Amniotic epithelial cell (primary cell): ENCODE measurements around the gene CPSF4L.
A peak's percentile ranks its signal among the peaks of the same experiment; 100 is the strongest.

Experiments used
- DNase-seq: peaks from one replicate; pipeline ENCODE4 v3.0.0-alpha.2; 2010; ENCODE audit warnings: low read depth

CPSF4L gene

GRCh38 chr17:73232587-73233373 lies 28.9 kb downstream of the CPSF4L start:
- peak; percentile 46 for DNase-seq

GRCh38 chr17:73231841-73232586 lies 29.7 kb downstream of the CPSF4L start:
- peak; percentile 86 for DNase-seq

- DNase-seq: no peak
Measured at GRCh38 chr17:73231395-73231794, 30.3 kb downstream of the CPSF4L start.

- DNase-seq: no peak
Measured at GRCh38 chr17:73230088-73230487, 31.6 kb downstream of the CPSF4L start.

GRCh38 chr17:73228748-73229236 lies 32.9 kb downstream of the CPSF4L start:
- peak; percentile 77 for DNase-seq

GRCh38 chr17:73227944-73228343 lies 33.7 kb downstream of the CPSF4L start:
- no peak for DNase-seq

GRCh38 chr17:73227379-73227778 lies 34.3 kb downstream of the CPSF4L start:
- no peak for DNase-seq

- peak; percentile 21 for DNase-seq
Measured at GRCh38 chr17:73226556-73227172, 35.0 kb downstream of the CPSF4L start.

GRCh38 chr17:73224663-73225305 lies 36.9 kb downstream of the CPSF4L start:
- DNase-seq: no peak

GRCh38 chr17:73224237-73224636 lies 37.4 kb downstream of the CPSF4L start:
- peak; percentile 11 for DNase-seq

- DNase-seq: no peak
Measured at GRCh38 chr17:73223626-73224230, 38.0 kb downstream of the CPSF4L start.

- no peak for DNase-seq
Measured at GRCh38 chr17:73215447-73215846, 46.2 kb downstream of the CPSF4L start.

- no peak for DNase-seq
Measured at GRCh38 chr17:73214851-73215250, 46.8 kb downstream of the CPSF4L start.

- DNase-seq: no peak
Measured at GRCh38 chr17:73214008-73214407, 47.7 kb downstream of the CPSF4L start.

GRCh38 chr17:73211745-73212144 lies 49.9 kb downstream of the CPSF4L start:
- no peak for DNase-seq

GRCh38 chr17:73210002-73210678 lies 51.5 kb downstream of the CPSF4L start:
- peak; percentile 14 for DNase-seq

GRCh38 chr17:73209436-73209835 lies 52.2 kb downstream of the CPSF4L start:
- DNase-seq: no peak

GRCh38 chr17:73208139-73208827 lies 53.4 kb downstream of the CPSF4L start:
- no peak for DNase-seq

GRCh38 chr17:73205459-73205961 lies 56.2 kb downstream of the CPSF4L start:
- no peak for DNase-seq

GRCh38 chr17:73203788-73204479 lies 57.7 kb downstream of the CPSF4L start:
- no peak for DNase-seq
